Mesendoderm (in vitro differentiated cells): ENCODE data around the gene GPD1.
"Not testable (repeated sequence)": the region's sequence is repeated elsewhere in the genome, so short reads cannot be mapped to it uniquely, and the experiment has no call there.

Experiments
- DNase-seq: peaks from one replicate; pipeline ENCODE4 v3.0.0; 2013
- H2AK5ac ChIP-seq: 2 replicates; pipeline ENCODE4 v1.6.1; 2013; ENCODE audit warnings: low read length, inconsistent platforms
- H2BK120ac ChIP-seq: 2 replicates; pipeline ENCODE4 v1.6.1; 2013; ENCODE audit warnings: low read depth, mild to moderate bottlenecking, low read length, moderate library complexity, mixed read lengths
- H2BK15ac ChIP-seq: replicated peaks from 2 replicates; pipeline ENCODE4 v1.6.1; 2013; ENCODE audit warnings: low read depth, mild to moderate bottlenecking, moderate library complexity
- H2BK5ac ChIP-seq: 2 replicates; pipeline ENCODE4 v1.6.1; 2013; ENCODE audit warnings: low read length, inconsistent platforms
- H3K18ac ChIP-seq: 2 replicates; pipeline ENCODE4 v1.6.1; 2013; ENCODE audit warnings: mild to moderate bottlenecking, low read length, mixed read lengths
- H3K23ac ChIP-seq: one replicate; pipeline ENCODE4 v1.6.1; 2013; ENCODE audit warnings: low read length
- H3K27ac ChIP-seq: 2 replicates; pipeline ENCODE4 v1.5.1; 2013; ENCODE audit warnings: low read depth, mild to moderate bottlenecking, inconsistent platforms, low read length, moderate library complexity
- H3K27me3 ChIP-seq: 2 replicates; pipeline ENCODE4 v1.6.1; 2013; ENCODE audit warnings: low read length, control low read depth, mild to moderate bottlenecking, inconsistent platforms; ENCODE audit not compliant: insufficient read depth, poor library complexity
- H3K36me3 ChIP-seq: 2 replicates; pipeline ENCODE4 v1.6.1; 2013; ENCODE audit warnings: low read length, inconsistent platforms; ENCODE audit not compliant: control insufficient read depth, insufficient read depth
- H3K4ac ChIP-seq: one replicate; pipeline ENCODE4 v1.6.1; 2013; ENCODE audit warnings: low read depth, mild to moderate bottlenecking, low read length, moderate library complexity
- H3K4me1 ChIP-seq: 2 replicates; pipeline ENCODE4 v1.6.1; 2013; ENCODE audit warnings: low read depth, low read length, inconsistent platforms; ENCODE audit not compliant: control insufficient read depth
- H3K4me2 ChIP-seq: 2 replicates; pipeline ENCODE4 v1.6.1; 2013; ENCODE audit warnings: low read length
- H3K4me3 ChIP-seq: 2 replicates; pipeline ENCODE4 v1.5.1; 2013; ENCODE audit warnings: mild to moderate bottlenecking, low read length
- H3K56ac ChIP-seq: one replicate; pipeline ENCODE4 v1.6.1; 2013; ENCODE audit warnings: low read length
- H3K79me1 ChIP-seq: 2 replicates; pipeline ENCODE4 v1.6.1; 2013; ENCODE audit warnings: low read length, inconsistent platforms
- H3K79me2 ChIP-seq: 2 replicates; pipeline ENCODE4 v1.6.1; 2013; ENCODE audit warnings: mild to moderate bottlenecking, low read length; ENCODE audit not compliant: control insufficient read depth, insufficient read depth
- H3K9ac ChIP-seq: 2 replicates; pipeline ENCODE4 v1.6.1; 2013; ENCODE audit warnings: low read length, inconsistent platforms
- H4K5ac ChIP-seq: one replicate; pipeline ENCODE4 v1.6.1; 2013; ENCODE audit warnings: low read length
- H4K8ac ChIP-seq: one replicate; pipeline ENCODE4 v1.6.1; 2013; ENCODE audit warnings: low read depth, mild to moderate bottlenecking, control low read depth, low read length, moderate library complexity
- WGBS: extraction: QIAGEN DNeasy Blood & Tissue Kit; methylation state at CpG from one replicate; pipeline ENCODE4 v1.1.7; 2013; ENCODE audit warnings: low lambda C conversion rate, missing lambda C conversion rate; ENCODE audit not compliant: insufficient coverage; ENCODE audit errors: extremely low coverage; 5-methylcytosine and 5-hydroxymethylcytosine counted together

Gene GPD1

GRCh38 chr12:50147281-50147680 is 43.5 kb downstream of the GPD1 start:
- Histone ChIP-seq H3K9ac (no peak overlapping the region), H2BK15ac (no peak overlapping the region), H3K18ac (no peak overlapping the region), H3K4me1 (no peaks in the 10 kb centered on the region), H3K56ac (no peak overlapping the region), H3K4me2 (no peak overlapping the region), H3K4me3 (no peak overlapping the region), H4K8ac (no peak overlapping the region), H2BK5ac (no peak overlapping the region), H2BK120ac (no peak overlapping the region), H3K27ac (no peak overlapping the region), H3K79me2 (peaks cover 2% of the 10 kb centered on the region), H3K23ac (no peak overlapping the region), H3K79me1 (peaks cover 5% of the 10 kb centered on the region), H3K36me3 (no peaks in the 10 kb centered on the region), H2AK5ac (no peak overlapping the region), H3K4ac (no peak overlapping the region), H4K5ac (no peak overlapping the region), H3K27me3 (no peaks in the 10 kb centered on the region)
- no CpG with 5 or more reads among the region's 4 CpGs for WGBS
- peak; percentile 12 for DNase-seq

GRCh38 chr12:50148011-50148410 is 44.2 kb downstream of the GPD1 start:
- not testable (repeated sequence) for H4K5ac ChIP-seq, H3K36me3 ChIP-seq, H2BK5ac ChIP-seq, H3K9ac ChIP-seq, H3K27ac ChIP-seq, H3K79me2 ChIP-seq, H3K4ac ChIP-seq, H3K4me3 ChIP-seq, H3K56ac ChIP-seq, H2AK5ac ChIP-seq, H3K27me3 ChIP-seq, H3K18ac ChIP-seq, H3K4me2 ChIP-seq, DNase-seq, H2BK15ac ChIP-seq, H3K79me1 ChIP-seq, H4K8ac ChIP-seq, H3K23ac ChIP-seq, H3K4me1 ChIP-seq, H2BK120ac ChIP-seq
- WGBS: no CpG with 5 or more reads among the region's 6 CpGs

DNA sequence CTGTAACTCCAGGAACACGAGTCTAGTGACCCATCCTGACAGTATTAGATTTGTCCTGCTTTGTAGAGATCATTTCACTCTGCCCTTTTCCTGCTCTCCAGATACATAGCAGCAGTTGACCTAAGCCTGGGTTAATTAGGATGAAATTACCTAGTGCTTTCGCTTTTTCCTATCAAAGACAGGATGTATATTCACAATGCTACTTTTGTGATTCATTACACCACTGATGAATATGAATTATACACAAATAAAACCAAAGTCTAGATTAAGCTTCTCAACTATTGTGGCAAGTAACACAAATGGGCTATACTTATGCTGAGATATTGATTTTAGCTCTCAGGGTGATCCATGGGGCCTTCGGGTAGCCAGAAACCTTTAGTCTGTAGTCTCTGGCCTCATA is 45.5 kb downstream of the GPD1 start:
- Histone ChIP-seq H2BK120ac (no peak overlapping the region), H2AK5ac (no peak overlapping the region), H4K8ac (no peak overlapping the region), H2BK15ac (no peak overlapping the region), H4K5ac (no peak overlapping the region), H3K4ac (no peak overlapping the region), H2BK5ac (no peak overlapping the region), H3K56ac (no peak overlapping the region), H3K79me1 (peaks cover 5% of the 10 kb centered on the region), H3K9ac (no peak overlapping the region), H3K4me1 (no peaks in the 10 kb centered on the region), H3K27ac (no peak overlapping the region), H3K79me2 (peaks cover 2% of the 10 kb centered on the region), H3K4me3 (no peak overlapping the region), H3K23ac (no peak overlapping the region), H3K18ac (no peak overlapping the region), H3K27me3 (no peaks in the 10 kb centered on the region), H3K4me2 (no peak overlapping the region), H3K36me3 (no peaks in the 10 kb centered on the region)
- no CpG with 5 or more reads among the region's 3 CpGs for WGBS
- DNase-seq: no peak

DNA sequence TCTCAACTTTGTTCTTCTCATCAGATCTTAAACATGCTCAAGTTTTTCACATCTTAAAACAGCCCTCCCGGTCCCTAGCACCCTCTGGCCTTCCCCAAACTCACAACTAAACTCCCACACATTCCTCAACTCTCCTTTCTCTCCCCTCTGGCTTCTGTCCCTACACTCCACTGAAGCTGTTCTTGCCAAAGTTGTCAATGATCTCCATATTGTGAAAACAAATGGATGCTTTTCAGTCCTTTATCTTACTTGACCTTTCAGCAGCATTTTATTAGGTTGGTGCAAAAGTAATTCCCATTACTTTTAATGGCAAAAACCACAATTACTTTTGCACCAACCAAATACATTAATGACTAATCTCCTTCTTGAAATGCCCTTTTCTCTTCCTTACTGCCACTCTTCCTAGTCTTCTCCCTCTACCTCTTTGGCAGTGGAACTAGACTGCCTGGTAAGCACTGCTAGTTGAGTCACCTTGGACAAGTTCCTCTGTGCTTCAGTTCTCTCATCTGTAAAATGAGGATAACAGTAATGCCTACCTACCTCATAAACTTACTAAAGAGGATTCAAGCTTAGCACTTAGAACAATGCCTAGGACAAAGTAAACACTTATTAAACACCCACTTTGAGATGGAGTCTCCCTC is 47.4 kb downstream of the GPD1 start:
- Histone ChIP-seq H3K79me1 (peaks cover 3% of the 10 kb centered on the region), H3K4me2 (no peak overlapping the region), H3K27me3 (no peaks in the 10 kb centered on the region), H3K79me2 (peaks cover 2% of the 10 kb centered on the region), H2BK120ac (no peak overlapping the region), H3K27ac (no peak overlapping the region), H3K56ac (no peak overlapping the region), H4K5ac (no peak overlapping the region), H2BK15ac (no peak overlapping the region), H3K23ac (no peak overlapping the region), H3K4ac (no peak overlapping the region), H3K18ac (no peak overlapping the region), H3K4me1 (no peaks in the 10 kb centered on the region), H3K4me3 (no peak overlapping the region), H3K36me3 (no peaks in the 10 kb centered on the region), H3K9ac (no peak overlapping the region), H2AK5ac (no peak overlapping the region), H4K8ac (no peak overlapping the region), H2BK5ac (no peak overlapping the region)
- DNase-seq: no peak
- WGBS: 100% methylated on average over 1 of the region's 1 CpG

GRCh38 chr12:50154947-50155346 is 51.1 kb downstream of the GPD1 start:
- H2BK15ac ChIP-seq, H3K79me2 ChIP-seq, H2BK120ac ChIP-seq, H3K4ac ChIP-seq, H3K23ac ChIP-seq, DNase-seq, H3K18ac ChIP-seq, H3K4me3 ChIP-seq, H2AK5ac ChIP-seq, H3K4me1 ChIP-seq, H3K56ac ChIP-seq, H3K27ac ChIP-seq, H3K36me3 ChIP-seq, H4K5ac ChIP-seq, H3K4me2 ChIP-seq, H3K9ac ChIP-seq, H3K27me3 ChIP-seq, H3K79me1 ChIP-seq, H2BK5ac ChIP-seq, H4K8ac ChIP-seq: not testable (repeated sequence)
- no CpG with 5 or more reads among the region's 5 CpGs for WGBS

DNA sequence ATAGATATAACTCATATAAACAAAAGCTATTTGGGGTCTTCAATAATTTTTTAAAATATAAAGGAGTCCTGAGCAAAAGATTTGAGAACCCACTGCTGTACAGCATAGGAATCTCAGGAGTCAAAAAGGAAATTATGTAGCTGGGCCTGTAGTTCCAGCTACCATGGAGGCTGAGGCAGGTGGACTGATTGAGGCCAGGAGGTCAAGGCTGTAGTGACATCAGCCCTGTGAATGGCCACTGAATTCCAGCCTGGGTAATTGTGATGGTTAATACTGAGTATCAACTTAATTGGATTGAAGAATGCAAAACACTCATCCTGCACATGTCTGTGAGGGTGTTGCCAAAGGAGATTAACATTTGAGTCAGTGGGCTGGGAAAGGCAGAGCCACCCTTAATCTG is 52.8 kb downstream of the GPD1 start:
- Histone ChIP-seq H4K8ac (no peak overlapping the region), H3K27me3 (no peaks in the 10 kb centered on the region), H3K79me2 (peaks cover 7% of the 10 kb centered on the region), H2AK5ac (no peak overlapping the region), H2BK15ac (no peak overlapping the region), H4K5ac (no peak overlapping the region), H3K79me1 (peaks cover 3% of the 10 kb centered on the region), H3K23ac (no peak overlapping the region), H2BK120ac (no peak overlapping the region), H3K4ac (no peak overlapping the region), H3K9ac (no peak overlapping the region), H3K4me3 (no peak overlapping the region), H3K56ac (no peak overlapping the region), H3K27ac (no peak overlapping the region), H2BK5ac (no peak overlapping the region), H3K18ac (no peak overlapping the region), H3K4me1 (no peaks in the 10 kb centered on the region), H3K36me3 (no peaks in the 10 kb centered on the region), H3K4me2 (no peak overlapping the region)
- DNase-seq: no peak
